ENCODE data around the gene DTX2.
"Not testable (repeated sequence)": the region's sequence is repeated elsewhere in the genome, so short reads cannot be mapped to it uniquely, and the experiment has no call there.

- not testable (repeated sequence) for TF ChIP-seq CTCF (conservative IDR thresholded peaks at IDR 0.05; ENCODE audit: low read length); EZH2phosphoT487 (IDR thresholded peaks at IDR 0.05; ENCODE audit: borderline replicate concordance, low read depth, low read length)
Observed at GRCh38 chr7:76549025-76549854, 87.7 kb downstream of the DTX2 start.

All from OCI-LY7 (cell line).